GM12878 (cell line): Measurements from ENCODE around the gene CREB5. TPM values are rescaled to one million over a fixed set of nuclear protein-coding genes. Genes with fewer than 3 reads are reported as not detected.
A peak's percentile ranks its signal among the peaks of the same experiment; 100 is the strongest.

Source experiments
- ATAC-seq: fragments of 200-7000 bp; cut with Tn5 transposase; 3 replicates; pipeline ENCODE4 v1.9.1; 2020; ENCODE audit warnings: mild to moderate bottlenecking, moderate library complexity
- BruUV-seq: library from RNA; stranded (reverse); fragments of 400-500 nt; replicated peaks from 2 replicates; lab custom pipeline; 2021; lab: Mats Ljungman, UMichigan
- CTCF ChIA-PET: fragments of 300-600 bp; sonication (Branson Sonifier 250); formaldehyde crosslinking; extraction: SDS; loops from one replicate; lab custom pipeline; 2021; ENCODE audit warnings: inconsistent platforms; lab: Yijun Ruan, JAX
- POLR2A ChIA-PET: fragments of 350-600 bp; formaldehyde crosslinking; extraction: SDS; loops from one replicate; lab custom pipeline; 2021; ENCODE audit warnings: inconsistent platforms; lab: Charles Lee
- RAD21 ChIA-PET: fragments of 300-600 bp; sonication (Branson Sonifier 250); formaldehyde crosslinking; loops from one replicate; lab custom pipeline; 2023; ENCODE audit warnings: antibody characterized with exemption; ENCODE audit not compliant: unreplicated experiment; lab: Charles Lee
- SMC1A ChIA-PET: fragments of 300-600 bp; sonication (Branson Sonifier 250); formaldehyde crosslinking; loops from one replicate; lab custom pipeline; 2023; ENCODE audit not compliant: unreplicated experiment, uncharacterized antibody; lab: Charles Lee
- DNase-seq: peaks from one replicate; pipeline ENCODE4 v3.0.0-alpha.2; 2011; ENCODE audit warnings: low read depth, low spot score
- FAIRE-seq: peaks from 3 replicates; lab custom pipeline; 2011; peaks lifted over from hg19 to GRCh38; lab: Jason Lieb, UNC
- H2AFZ ChIP-seq: 2 replicates; pipeline ENCODE4 v1.6.0; 2011; ENCODE audit warnings: low read depth, low read length, control low read depth; ENCODE audit not compliant: control insufficient read depth
- H3K27ac ChIP-seq: 2 replicates; pipeline ENCODE4 v1.5.1; 2011; ENCODE audit warnings: control low read depth; ENCODE audit not compliant: control insufficient read depth, insufficient read depth
- H3K27me3 ChIP-seq, 2 experiments: replicated peaks in 1 of 2; 2 replicates each; pipeline versions ENCODE4 v1.6.0 to v1.6.1; 2011; ENCODE audit warnings: low read length in 1 of 2; ENCODE audit not compliant: control insufficient read depth in 2 of 2, insufficient read depth in 2 of 2
- H3K36me3 ChIP-seq, 2 experiments: 2 replicates each; pipeline ENCODE4 v1.5.1; 2011; ENCODE audit warnings: low read length in 1 of 2; ENCODE audit not compliant: control insufficient read depth in 2 of 2, insufficient read depth in 2 of 2
- H3K4me1 ChIP-seq: 2 replicates; pipeline ENCODE4 v1.6.1; 2011; ENCODE audit warnings: mild to moderate bottlenecking, low read length, moderate library complexity, mixed read lengths; ENCODE audit not compliant: control insufficient read depth, insufficient read depth
- H3K4me2 ChIP-seq: 2 replicates; pipeline ENCODE4 v1.6.0; 2011; ENCODE audit warnings: control low read depth; ENCODE audit not compliant: control insufficient read depth, insufficient read depth
- H3K4me3 ChIP-seq: fragments of 200-600 bp; sonication (generic); 2 replicates; pipeline ENCODE4 v1.5.1; 2016
- H3K79me2 ChIP-seq: 2 replicates; pipeline ENCODE4 v1.6.0; 2011; ENCODE audit warnings: low read length; ENCODE audit not compliant: control insufficient read depth, insufficient read depth
- H3K9ac ChIP-seq: 2 replicates; pipeline ENCODE4 v1.8.0; 2011; ENCODE audit warnings: low read length, control low read depth, mixed read lengths; ENCODE audit not compliant: control insufficient read depth, insufficient read depth
- H3K9me3 ChIP-seq: replicated peaks from 3 replicates; pipeline ENCODE4 v1.5.1; 2011; ENCODE audit warnings: mild to moderate bottlenecking, low read length; ENCODE audit not compliant: control insufficient read depth, insufficient read depth
- H4K20me1 ChIP-seq: 2 replicates; pipeline ENCODE4 v1.6.0; 2011; ENCODE audit not compliant: control insufficient read depth, insufficient read depth
- CBX5 ChIP-seq: sonication (generic); IDR thresholded peaks from 2 replicates; pipeline ENCODE4 v1.6.1; 2016; ENCODE audit warnings: low read depth, moderate library complexity, mild to moderate bottlenecking, inconsistent platforms
- E4F1 ChIP-seq: fragments of 450-650 bp; IDR thresholded peaks from 2 replicates; pipeline ENCODE4 v1.6.1; 2018; ENCODE audit warnings: borderline replicate concordance, mild to moderate bottlenecking; ENCODE audit not compliant: partially characterized antibody
- FOXK2 ChIP-seq: fragments of 450-650 bp; IDR thresholded peaks from 2 replicates; pipeline ENCODE4 v1.6.1; 2017; ENCODE audit warnings: mild to moderate bottlenecking, moderate library complexity
- IKZF2 ChIP-seq, 2 experiments: fragments of 450-650 bp; IDR thresholded peaks; 2 replicates each; pipeline ENCODE4 v1.6.1; 2017; ENCODE audit warnings: mild to moderate bottlenecking in 2 of 2, moderate library complexity in 2 of 2
- IRF4 ChIP-seq: IDR thresholded peaks from 2 replicates; pipeline ENCODE4 v1.6.1; 2011; ENCODE audit warnings: low read depth, low read length
- PKNOX1 ChIP-seq: fragments of 450-650 bp; IDR thresholded peaks from 2 replicates; pipeline ENCODE4 v1.6.1; 2016; ENCODE audit warnings: mild to moderate bottlenecking
- PRDM15 ChIP-seq: fragments of 450-650 bp; formaldehyde crosslinking; IDR thresholded peaks from 2 replicates; pipeline ENCODE4 v1.4.0; 2020; ENCODE audit warnings: mild to moderate bottlenecking, moderate library complexity
- SMAD5 ChIP-seq: IDR thresholded peaks from 2 replicates; pipeline ENCODE4 v1.6.1; 2016; ENCODE audit warnings: antibody characterized with exemption, low read depth
- STAT3 ChIP-seq: IDR thresholded peaks from 2 replicates; pipeline ENCODE4 v1.6.1; 2011; ENCODE audit warnings: low read depth, low read length, improper control_type of control experiment
- USF1 ChIP-seq: IDR thresholded peaks from 2 replicates; pipeline ENCODE4 v1.6.1; 2011; ENCODE audit warnings: borderline replicate concordance, low read depth, mild to moderate bottlenecking, moderate library complexity, mixed read lengths, low read length; ENCODE audit not compliant: insufficient read depth; ENCODE audit errors: extremely low read length
- WRNIP1 ChIP-seq: IDR thresholded peaks from 2 replicates; pipeline ENCODE4 v1.6.1; 2011; ENCODE audit warnings: low read depth, low read length, improper control_type of control experiment, borderline replicate concordance
- ZBTB33 ChIP-seq: fragments of 450-650 bp; IDR thresholded peaks from 2 replicates; pipeline ENCODE4 v1.6.1; 2017; ENCODE audit warnings: mild to moderate bottlenecking
- WGBS: methylation state at CpG from one replicate; pipeline ENCODE4 v1.1.6; 2016; ENCODE audit warnings: low lambda C conversion rate; ENCODE audit not compliant: insufficient replicate concordance, insufficient coverage; ENCODE audit errors: missing lambda C conversion rate; 5-methylcytosine and 5-hydroxymethylcytosine counted together
- in situ Hi-C: fragments of 300-500 bp; cut with MboI; formaldehyde crosslinking; loops from 9 replicates; pipeline ENCODE4 v1.14.3; 2018; ENCODE audit warnings: mixed read lengths
- intact Hi-C: fragments of 100-400 bp; cut with micrococcal nuclease; formaldehyde crosslinking; loops from one replicate; pipeline ENCODE4 v1.14.2; 2022; ENCODE audit not compliant: unreplicated experiment
- polyA plus RNA-seq, 11 experiments: library from polyadenylated mRNA; depleted of rRNA in 4 of 11; unstranded in 6 of 11; stranded (reverse) in 5 of 11; fragments of >200 nt; fragmentation: Nextera tagmentation in 4 of 11; fragmentation: Illumina TruSeq in 1 of 11; extraction: Ambion mirVana in 4 of 11; extraction: Trizol in 1 of 11; gene quantifications; 1 replicate in 1 of 11; 2 replicates in 10 of 11; pipeline versions ENCODE4 v1.2.1 to v1.2.3, GENCODE V29; 2011 to 2016; ENCODE audit warnings: inconsistent platforms in 2 of 11, missing spikeins in 2 of 11, low read depth in 1 of 11
- total RNA-seq, 4 experiments: library from RNA; depleted of rRNA in 3 of 4; stranded (reverse); fragments of >200 nt in 3 of 4; fragmentation: Illumina TruSeq in 1 of 4; extraction: Trizol in 1 of 4; gene quantifications; 2 replicates each; pipeline versions ENCODE4 v1.2.1 to v1.2.3, GENCODE V29; 2013 to 2021

CREB5 gene
- total and polyA plus RNA-seq, 10 of the 15 experiments (the other 5 are each of a cell fraction or from before 2014, with no cell fraction given): 12.9 to 74.1 (median 53.0) TPM

GRCh38 chr7:28804990-28805389, 392.7 kb downstream of the CREB5 start:
- FAIRE-seq (no peak), ATAC-seq (no peak), DNase-seq (no peak)
- BruUV-seq: TSS peak; percentile 24
- no peaks in the 10 kb centered on the region for H3K79me2 ChIP-seq
- peaks cover 0 to 12% of the 10 kb centered on the region in 2 experiments; a peak in 2 of 4 replicates for H3K36me3 ChIP-seq
- RAD21 ChIA-PET: no interaction called here
- no peaks in the 10 kb centered on the region for H3K27me3 ChIP-seq
- no peak overlapping the region for H3K4me3 ChIP-seq
- intact Hi-C loops (no loop called here), in situ Hi-C loops (no loop called here)
- SMC1A ChIA-PET: no interaction called here
- no peaks in the 10 kb centered on the region for H3K9me3 ChIP-seq
- POLR2A ChIA-PET: no interaction called here
- H3K4me1 ChIP-seq: peaks cover 14% of the 10 kb centered on the region
- no peak overlapping the region for H2AFZ ChIP-seq
- no peak overlapping the region for H3K27ac ChIP-seq
- CTCF ChIA-PET: no interaction called here
- H4K20me1 ChIP-seq: no peaks in the 10 kb centered on the region
- WGBS: 74% methylated on average over 4 of the region's 4 CpGs
- no peak overlapping the region for H3K9ac ChIP-seq
- H3K4me2 ChIP-seq: no peak overlapping the region
- TF ChIP-seq E4F1 (no peak), CBX5 (no peak), PRDM15 (CRISPR knock-in tag) (no peak), PKNOX1 (no peak), IKZF2 (IDR thresholded peaks at IDR 0.05) (no peak), IRF4 (no peak), FOXK2 (no peak), USF1 (no peak), STAT3 (no peak), ZBTB33 (no peak), WRNIP1 (no peak), SMAD5 (no peak)
